ENCODE results near the gene SHC4.

The SHC4 gene

DNA sequence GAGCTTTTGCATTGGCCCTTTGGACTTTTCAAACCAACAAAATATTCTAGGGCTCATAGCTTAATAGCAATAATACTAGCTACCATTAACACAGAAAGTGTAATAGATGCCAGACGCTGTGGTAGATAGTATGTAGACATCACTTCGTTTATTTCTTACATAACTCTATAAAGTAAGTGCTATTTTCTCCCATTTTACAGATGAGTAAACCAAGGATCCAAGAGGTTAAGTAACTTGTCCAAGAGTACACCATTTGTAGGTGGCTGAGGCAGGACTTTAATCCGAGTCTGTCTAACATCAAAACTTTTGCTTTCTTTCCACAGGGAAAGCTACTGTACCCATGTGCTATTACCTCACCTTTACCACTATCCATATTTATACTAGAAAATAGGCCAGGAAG, 73.8 kb downstream of the SHC4 start:
- H3K27ac ChIP-seq (ENCODE audit: low read depth, low read length) = no peak overlapping the region

GRCh38 chr15:48888836-48889235, 74.9 kb downstream of the SHC4 start:
- Histone ChIP-seq H3K27ac (ENCODE audit: low read depth, low read length) (no peak overlapping the region), H2AFZ (ENCODE audit: low read depth, low read length, severe bottlenecking) (no peak overlapping the region), H3K4me2 (ENCODE audit: low read depth, low read length, poor library complexity, severe bottlenecking) (no peak overlapping the region)

More for the DNA sequence above, 73.8 kb downstream of the SHC4 start:
- no peaks in the 10 kb centered on the region for H3K27me3 ChIP-seq (ENCODE audit: low read length)
- no peak overlapping the region for H3K9ac ChIP-seq (ENCODE audit: low read length)
- H4K20me1 ChIP-seq (ENCODE audit: low read depth, low read length) = no peaks in the 10 kb centered on the region
- TF ChIP-seq CTCF (IDR thresholded peaks at IDR 0.05; ENCODE audit: insufficient read depth, low read length, poor library complexity, severe bottlenecking) = no peak
- TF ChIP-seq EZH2phosphoT487 (conservative IDR thresholded peaks at IDR 0.05; ENCODE audit: low read length) = no peak
- H2AFZ ChIP-seq (ENCODE audit: low read depth, low read length, severe bottlenecking) = no peak overlapping the region
- no peaks in the 10 kb centered on the region for H3K9me2 ChIP-seq (replicated peaks; ENCODE audit: insufficient read depth, low read length)
- no peak overlapping the region for H3K4me2 ChIP-seq (ENCODE audit: low read depth, low read length, poor library complexity, severe bottlenecking)
- H3K79me2 ChIP-seq (ENCODE audit: insufficient read depth, low read length) = no peaks in the 10 kb centered on the region
- no peaks in the 10 kb centered on the region for H3K9me3 ChIP-seq (ENCODE audit: insufficient read depth, low read length)
- H3K36me3 ChIP-seq (ENCODE audit: low read length) = no peaks in the 10 kb centered on the region
- H3F3A ChIP-seq (ENCODE audit: insufficient read depth) = no peaks in the 10 kb centered on the region
- no peak overlapping the region for H3K4me3 ChIP-seq (ENCODE audit: insufficient read depth, low read length, poor library complexity, severe bottlenecking)

GRCh38 chr15:48888191-48888590, 75.5 kb downstream of the SHC4 start:
- H3K27ac ChIP-seq (ENCODE audit: low read depth, low read length) = no peak overlapping the region
- no peaks in the 10 kb centered on the region for H3K9me2 ChIP-seq (replicated peaks; ENCODE audit: insufficient read depth, low read length)
- H3K4me2 ChIP-seq (ENCODE audit: low read depth, low read length, poor library complexity, severe bottlenecking) = no peak overlapping the region
- H3K9me3 ChIP-seq (ENCODE audit: insufficient read depth, low read length) = no peaks in the 10 kb centered on the region
- no peaks in the 10 kb centered on the region for H4K20me1 ChIP-seq (ENCODE audit: low read depth, low read length)
- H3K79me2 ChIP-seq (ENCODE audit: insufficient read depth, low read length) = no peaks in the 10 kb centered on the region
- no peaks in the 10 kb centered on the region for H3K36me3 ChIP-seq (ENCODE audit: low read length)
- H3K27me3 ChIP-seq (ENCODE audit: low read length) = no peaks in the 10 kb centered on the region
- no peak overlapping the region for H3K4me3 ChIP-seq (ENCODE audit: insufficient read depth, low read length, poor library complexity, severe bottlenecking)
- no peaks in the 10 kb centered on the region for H3F3A ChIP-seq (ENCODE audit: insufficient read depth)
- TF ChIP-seq CTCF (IDR thresholded peaks at IDR 0.05; ENCODE audit: insufficient read depth, low read length, poor library complexity, severe bottlenecking) = no peak
- TF ChIP-seq EZH2phosphoT487 (conservative IDR thresholded peaks at IDR 0.05; ENCODE audit: low read length) = no peak
- H3K9ac ChIP-seq (ENCODE audit: low read length) = no peak overlapping the region
- H2AFZ ChIP-seq (ENCODE audit: low read depth, low read length, severe bottlenecking) = no peak overlapping the region

More at GRCh38 chr15:48888836-48889235, 74.9 kb downstream of the SHC4 start:
- Histone ChIP-seq H3K9ac (ENCODE audit: low read length) (no peak overlapping the region), H3K79me2 (ENCODE audit: insufficient read depth, low read length) (no peaks in the 10 kb centered on the region), H3K36me3 (ENCODE audit: low read length) (no peaks in the 10 kb centered on the region), H3K9me2 (replicated peaks; ENCODE audit: insufficient read depth, low read length) (no peaks in the 10 kb centered on the region), H3K4me3 (ENCODE audit: insufficient read depth, low read length, poor library complexity, severe bottlenecking) (no peak overlapping the region), H3K27me3 (ENCODE audit: low read length) (no peaks in the 10 kb centered on the region), H3K9me3 (ENCODE audit: insufficient read depth, low read length) (no peaks in the 10 kb centered on the region), H4K20me1 (ENCODE audit: low read depth, low read length) (no peaks in the 10 kb centered on the region), H3F3A (ENCODE audit: insufficient read depth) (no peaks in the 10 kb centered on the region)
- TF ChIP-seq CTCF (IDR thresholded peaks at IDR 0.05; ENCODE audit: insufficient read depth, low read length, poor library complexity, severe bottlenecking) = no peak
- no peak for TF ChIP-seq EZH2phosphoT487 (conservative IDR thresholded peaks at IDR 0.05; ENCODE audit: low read length)

Measured in SU-DHL-6 (cell line).